GM10248 (cell line): Measurements from ENCODE around the gene FADS2.

Experiments used
- CTCF ChIA-PET: fragments of 300-600 bp; sonication (Branson Sonifier 250); formaldehyde crosslinking; extraction: SDS; loops from one replicate; lab custom pipeline; 2021; ENCODE audit warnings: antibody characterized with exemption; lab: Yijun Ruan, JAX
- POLR2A ChIA-PET: fragments of 350-650 bp; sonication (Branson Sonifier 250); formaldehyde crosslinking; extraction: SDS; loops from one replicate; lab custom pipeline; 2020; ENCODE audit warnings: antibody characterized with exemption; lab: Yijun Ruan, JAX
- DNase-seq: peaks from one replicate; pipeline ENCODE4 v3.0.0; 2012; ENCODE audit errors: extremely low spot score
- TF ChIP-seq, protein P1 (sequence below): IDR thresholded peaks from 2 replicates; pipeline ENCODE4 v1.5.1; 2012; ENCODE audit warnings: mild to moderate bottlenecking, low read depth; ENCODE audit errors: extremely low read depth, missing control alignments, control extremely low read depth

Gene FADS2

GRCh38 chr11:61838921-61839320 lies 10.8 kb downstream of the FADS2 start:
- POLR2A ChIA-PET, result no interaction called here
- DNase-seq, result no peak
- CTCF ChIA-PET, result interaction anchor here (1.1 to 3.9 kb wide), 3 partner anchors 10 to 109 kb away, joined by 3 to 14 read pairs (median 5); partner anchors contain the start of gene FADS2
- TF ChIP-seq, protein P1, sequence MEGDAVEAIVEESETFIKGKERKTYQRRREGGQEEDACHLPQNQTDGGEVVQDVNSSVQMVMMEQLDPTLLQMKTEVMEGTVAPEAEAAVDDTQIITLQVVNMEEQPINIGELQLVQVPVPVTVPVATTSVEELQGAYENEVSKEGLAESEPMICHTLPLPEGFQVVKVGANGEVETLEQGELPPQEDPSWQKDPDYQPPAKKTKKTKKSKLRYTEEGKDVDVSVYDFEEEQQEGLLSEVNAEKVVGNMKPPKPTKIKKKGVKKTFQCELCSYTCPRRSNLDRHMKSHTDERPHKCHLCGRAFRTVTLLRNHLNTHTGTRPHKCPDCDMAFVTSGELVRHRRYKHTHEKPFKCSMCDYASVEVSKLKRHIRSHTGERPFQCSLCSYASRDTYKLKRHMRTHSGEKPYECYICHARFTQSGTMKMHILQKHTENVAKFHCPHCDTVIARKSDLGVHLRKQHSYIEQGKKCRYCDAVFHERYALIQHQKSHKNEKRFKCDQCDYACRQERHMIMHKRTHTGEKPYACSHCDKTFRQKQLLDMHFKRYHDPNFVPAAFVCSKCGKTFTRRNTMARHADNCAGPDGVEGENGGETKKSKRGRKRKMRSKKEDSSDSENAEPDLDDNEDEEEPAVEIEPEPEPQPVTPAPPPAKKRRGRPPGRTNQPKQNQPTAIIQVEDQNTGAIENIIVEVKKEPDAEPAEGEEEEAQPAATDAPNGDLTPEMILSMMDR, result no peak

GRCh38 chr11:61839742-61840141 lies 11.6 kb downstream of the FADS2 start:
- TF ChIP-seq, protein P1, result no peak
- POLR2A ChIA-PET, result no interaction called here
- CTCF ChIA-PET, result interaction anchor here (1.0 to 3.9 kb wide), 6 partner anchors 9 to 108 kb away, joined by 3 to 14 read pairs (median 6); partner anchors contain the start of gene FADS2

DNA sequence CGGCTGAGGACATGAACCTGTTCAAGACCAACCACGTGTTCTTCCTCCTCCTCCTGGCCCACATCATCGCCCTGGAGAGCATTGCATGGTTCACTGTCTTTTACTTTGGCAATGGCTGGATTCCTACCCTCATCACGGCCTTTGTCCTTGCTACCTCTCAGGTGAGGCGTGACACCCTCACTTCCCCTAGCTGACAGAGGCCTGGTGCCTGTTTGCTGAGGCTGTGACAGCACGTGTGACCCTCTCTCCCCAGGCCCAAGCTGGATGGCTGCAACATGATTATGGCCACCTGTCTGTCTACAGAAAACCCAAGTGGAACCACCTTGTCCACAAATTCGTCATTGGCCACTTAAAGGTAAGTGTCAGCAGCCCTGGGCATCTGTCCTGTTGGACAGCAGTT lies 12.3 kb downstream of the FADS2 start:
- no peak for DNase-seq
- CTCF ChIA-PET, result interaction anchor here (1.0 to 3.9 kb wide), 6 partner anchors 10 to 267 kb away, joined by 3 to 14 read pairs (median 6); partner anchors contain the start of gene FADS2
- TF ChIP-seq, protein P1, result no peak
- POLR2A ChIA-PET, result no interaction called here

More at GRCh38 chr11:61839742-61840141, 11.6 kb downstream of the FADS2 start:
- DNase-seq, result no peak

DNA sequence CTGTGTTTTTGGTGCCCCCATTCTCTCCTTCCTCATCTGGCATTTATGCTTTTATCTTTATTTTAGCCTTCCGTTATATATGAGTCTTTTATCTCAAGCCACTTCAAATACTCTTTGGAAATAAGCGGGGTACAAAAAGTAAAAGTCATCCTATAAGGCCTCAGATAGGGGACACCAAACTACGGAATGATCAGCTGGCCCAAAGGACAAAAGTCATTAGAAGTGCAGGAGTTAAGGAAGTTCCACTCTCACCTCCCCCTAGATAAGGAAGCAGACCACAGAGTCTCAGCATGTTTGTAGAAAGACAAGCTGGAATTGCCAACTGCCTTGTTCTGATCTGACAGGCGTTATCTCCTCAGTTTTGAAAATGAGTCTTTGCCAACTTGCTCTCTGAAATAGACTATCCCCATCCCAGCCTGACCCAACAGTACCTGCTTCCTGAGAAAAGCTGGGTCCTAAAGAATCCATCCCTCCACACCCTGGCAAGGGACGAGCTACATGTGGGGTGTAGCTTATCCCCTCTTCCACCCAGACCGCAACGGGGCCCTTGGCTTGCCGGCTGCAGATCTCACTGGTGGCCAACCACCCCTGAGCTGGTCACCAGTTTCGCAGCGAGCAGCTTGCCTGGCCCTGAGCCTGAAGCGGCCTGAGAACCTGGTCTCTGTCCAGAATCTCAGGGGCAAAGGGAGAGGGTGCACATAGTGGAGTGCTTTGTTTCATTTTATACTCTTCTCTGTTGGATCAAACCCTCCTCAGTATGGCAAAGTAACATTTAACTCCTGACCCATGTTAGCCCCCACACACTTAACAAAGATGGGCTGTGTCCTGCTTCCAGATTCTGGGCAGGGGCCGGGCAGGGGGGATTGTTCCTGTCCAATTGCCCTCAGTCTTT lies 13.8 kb downstream of the FADS2 start:
- CTCF ChIA-PET, result interaction anchor here (0.7 to 1.9 kb wide), 5 partner anchors 11 to 104 kb away, joined by 3 to 6 read pairs (median 4); no protein-coding TSS in a partner anchor
- no peak for DNase-seq
- POLR2A ChIA-PET, result no interaction called here
- TF ChIP-seq, protein P1, result no peak

GRCh38 chr11:61842528-61842820 lies 14.4 kb downstream of the FADS2 start:
- TF ChIP-seq, protein P1, result no peak
- POLR2A ChIA-PET, result no interaction called here
- CTCF ChIA-PET, result interaction anchor here (0.9 kb wide), 1 partner anchor 11 kb away, joined by 5 read pairs; no protein-coding TSS in a partner anchor
- no peak for DNase-seq

DNA sequence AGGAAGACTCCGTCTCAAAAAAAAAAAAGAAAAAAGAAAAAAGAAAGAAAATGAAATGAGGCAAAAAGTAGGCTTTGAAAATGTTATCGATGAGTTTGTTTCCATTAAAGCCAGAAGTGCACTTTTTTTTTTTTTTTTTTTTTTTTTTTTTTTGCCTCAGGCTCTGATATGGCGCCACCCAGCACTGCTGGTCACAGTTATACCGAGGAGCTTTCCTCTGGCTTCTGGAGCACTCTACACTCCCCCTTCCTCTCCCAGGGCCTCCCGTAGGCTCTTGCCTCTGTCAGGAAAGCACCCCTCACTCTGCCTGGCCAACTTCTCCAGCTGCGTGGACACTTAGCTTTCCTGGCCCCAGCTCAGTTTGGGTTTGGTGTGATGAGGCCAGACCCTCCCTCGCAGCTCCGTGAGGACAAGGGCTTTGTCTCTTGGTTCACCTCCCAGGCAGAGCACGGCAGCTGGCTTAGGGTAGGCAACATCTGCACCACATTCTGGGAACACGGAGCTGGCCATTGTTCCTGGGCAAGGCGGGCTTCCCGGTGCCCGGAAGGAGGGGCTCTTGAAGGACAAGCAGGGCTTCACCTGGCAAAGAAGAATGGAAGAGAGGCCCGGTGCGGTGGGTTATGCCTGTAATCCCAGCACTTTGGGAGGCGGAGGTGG lies 16.9 kb downstream of the FADS2 start:
- CTCF ChIA-PET, result interaction anchor here (1.2 to 1.7 kb wide), 2 partner anchors 26 to 47 kb away, joined by 3 to 4 read pairs; no protein-coding TSS in a partner anchor
- POLR2A ChIA-PET, result no interaction called here
- TF ChIP-seq, protein P1, result no peak
- no peak for DNase-seq
